Measurements from ENCODE around the gene SAFB.

SAFB gene

GRCh38 chr19:5672708-5673459, 50.0 kb downstream of the SAFB start:
- H3K27ac ChIP-seq, result no peak overlapping the region
- no peak for TF ChIP-seq CTCF (conservative IDR thresholded peaks at IDR 0.05)
- TF ChIP-seq ZFX (IDR thresholded peaks at IDR 0.05), result no peak

GRCh38 chr19:5673752-5674151, 50.9 kb downstream of the SAFB start:
- H3K27ac ChIP-seq, result no peak overlapping the region
- TF ChIP-seq CTCF (conservative IDR thresholded peaks at IDR 0.05) (no peak), ZFX (IDR thresholded peaks at IDR 0.05) (no peak)

GRCh38 chr19:5674714-5675113, 51.8 kb downstream of the SAFB start:
- TF ChIP-seq CTCF (conservative IDR thresholded peaks at IDR 0.05), result no peak
- TF ChIP-seq ZFX (IDR thresholded peaks at IDR 0.05), result no peak
- no peak overlapping the region for H3K27ac ChIP-seq

GRCh38 chr19:5676105-5676771, 53.4 kb downstream of the SAFB start:
- TF ChIP-seq ZFX (IDR thresholded peaks at IDR 0.05) (no peak), CTCF (conservative IDR thresholded peaks at IDR 0.05) (no peak)
- H3K27ac ChIP-seq, result no peak overlapping the region

GRCh38 chr19:5676772-5677105, 53.9 kb downstream of the SAFB start:
- H3K27ac ChIP-seq, result no peak overlapping the region
- no peak for TF ChIP-seq ZFX (IDR thresholded peaks at IDR 0.05)
- no peak for TF ChIP-seq CTCF (conservative IDR thresholded peaks at IDR 0.05)

GRCh38 chr19:5677136-5677535, 54.3 kb downstream of the SAFB start:
- no peak for TF ChIP-seq ZFX (IDR thresholded peaks at IDR 0.05)
- no peak for TF ChIP-seq CTCF (conservative IDR thresholded peaks at IDR 0.05)
- no peak overlapping the region for H3K27ac ChIP-seq

GRCh38 chr19:5677580-5677979, 54.7 kb downstream of the SAFB start:
- H3K27ac ChIP-seq, result no peak overlapping the region
- TF ChIP-seq ZFX (IDR thresholded peaks at IDR 0.05), result no peak
- no peak for TF ChIP-seq CTCF (conservative IDR thresholded peaks at IDR 0.05)
